GM19324 (cell line): ENCODE results near the gene MMS19.

Source experiments
- ATAC-seq: cut with Tn5 transposase; IDR thresholded peaks from one replicate; pipeline ENCODE4 v1.9.1; 2021; ENCODE audit warnings: mild to moderate bottlenecking, moderate library complexity; ENCODE audit not compliant: unreplicated experiment, low FRiP score

Gene MMS19

GRCh38 chr10:97498076-97498840 lies at the start of gene MMS19:
Gene MMS19 (minus strand): TSS chr10:97498422. CDS start chr10:97498384, 38 bp downstream.
- ATAC-seq, result peak; percentile 95

GRCh38 chr10:97547962-97548361 lies 49.7 kb upstream of the MMS19 start:
- ATAC-seq, result no peak

- ATAC-seq, result no peak
These were observed 49.0 kb upstream of the MMS19 start for GRCh38 chr10:97547271-97547600.

GRCh38 chr10:97546456-97547270 lies 48.4 kb upstream of the MMS19 start:
- ATAC-seq, result no peak

- no peak for ATAC-seq
These were observed 44.9 kb upstream of the MMS19 start for GRCh38 chr10:97543025-97543546.

GRCh38 chr10:97542169-97543024 lies 44.2 kb upstream of the MMS19 start:
- no peak for ATAC-seq

GRCh38 chr10:97540669-97541500 lies 42.7 kb upstream of the MMS19 start:
- no peak for ATAC-seq

- no peak for ATAC-seq
These were observed 41.4 kb upstream of the MMS19 start for GRCh38 chr10:97539523-97540200.

- ATAC-seq, result no peak
These were observed 40.6 kb upstream of the MMS19 start for GRCh38 chr10:97538839-97539238.

- ATAC-seq, result no peak
These were observed 40.2 kb upstream of the MMS19 start for GRCh38 chr10:97538411-97538810.

- no peak for ATAC-seq
These were observed 39.1 kb upstream of the MMS19 start for GRCh38 chr10:97537186-97537869.

- no peak for ATAC-seq
These were observed 36.6 kb upstream of the MMS19 start for GRCh38 chr10:97534746-97535367.

- no peak for ATAC-seq
These were observed 35.7 kb upstream of the MMS19 start for GRCh38 chr10:97533888-97534287.

- no peak for ATAC-seq
These were observed 34.9 kb upstream of the MMS19 start for GRCh38 chr10:97532935-97533671.

GRCh38 chr10:97531401-97531986 lies 33.3 kb upstream of the MMS19 start:
- ATAC-seq, result no peak

- ATAC-seq, result no peak
These were observed 31.7 kb upstream of the MMS19 start for GRCh38 chr10:97529685-97530465.
